HG02678 (cell line): ENCODE results near the gene ADAMTSL5.
"Not testable (repeated sequence)": the region's sequence is repeated elsewhere in the genome, so short reads cannot be mapped to it uniquely, and the experiment has no call there.

Experiments used
- ATAC-seq: cut with Tn5 transposase; IDR thresholded peaks from one replicate; pipeline ENCODE4 v1.9.1; 2021; ENCODE audit warnings: mild to moderate bottlenecking, moderate library complexity; ENCODE audit not compliant: unreplicated experiment

Gene ADAMTSL5

DNA sequence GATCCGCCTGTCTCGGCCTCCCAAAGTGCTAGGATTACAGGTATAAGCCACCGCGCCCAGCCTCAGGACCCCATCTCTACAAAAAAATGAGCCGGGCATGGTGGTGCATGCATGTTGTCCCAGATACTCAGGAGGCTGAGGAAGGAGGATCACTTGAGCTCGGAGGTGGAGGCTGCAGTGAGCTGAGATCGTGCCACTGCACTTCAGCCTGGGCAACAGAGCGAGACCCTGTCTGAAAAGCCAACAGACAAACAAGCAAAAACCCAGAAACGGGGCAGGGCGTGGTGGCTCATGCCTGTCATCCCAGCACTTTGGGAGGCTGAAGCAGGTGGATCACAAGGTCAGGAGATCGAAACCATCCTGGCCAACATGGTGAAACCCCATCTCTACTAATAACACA lies 18.0 kb upstream of the ADAMTSL5 start:
- ATAC-seq, result not testable (repeated sequence)

DNA sequence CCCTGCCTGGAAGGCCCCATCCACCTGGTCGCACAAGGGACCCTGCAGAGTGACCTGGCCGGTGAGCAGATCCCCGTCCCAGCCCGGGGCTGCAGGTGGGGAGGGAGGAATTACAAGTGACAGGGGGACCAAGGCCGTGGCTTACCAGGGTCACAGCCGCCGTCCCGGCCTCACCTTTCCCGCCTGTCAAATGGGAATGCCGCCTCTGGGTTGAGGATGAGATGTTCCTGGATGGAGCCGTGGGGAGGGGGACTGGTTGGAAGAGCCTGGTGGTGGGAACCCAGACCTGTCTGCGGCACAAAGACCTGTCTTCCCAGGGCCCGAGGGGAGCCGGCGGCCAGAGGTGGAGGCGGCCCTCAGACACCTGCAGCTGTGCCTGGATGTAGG lies 16.6 kb upstream of the ADAMTSL5 start:
- ATAC-seq, result no peak

DNA sequence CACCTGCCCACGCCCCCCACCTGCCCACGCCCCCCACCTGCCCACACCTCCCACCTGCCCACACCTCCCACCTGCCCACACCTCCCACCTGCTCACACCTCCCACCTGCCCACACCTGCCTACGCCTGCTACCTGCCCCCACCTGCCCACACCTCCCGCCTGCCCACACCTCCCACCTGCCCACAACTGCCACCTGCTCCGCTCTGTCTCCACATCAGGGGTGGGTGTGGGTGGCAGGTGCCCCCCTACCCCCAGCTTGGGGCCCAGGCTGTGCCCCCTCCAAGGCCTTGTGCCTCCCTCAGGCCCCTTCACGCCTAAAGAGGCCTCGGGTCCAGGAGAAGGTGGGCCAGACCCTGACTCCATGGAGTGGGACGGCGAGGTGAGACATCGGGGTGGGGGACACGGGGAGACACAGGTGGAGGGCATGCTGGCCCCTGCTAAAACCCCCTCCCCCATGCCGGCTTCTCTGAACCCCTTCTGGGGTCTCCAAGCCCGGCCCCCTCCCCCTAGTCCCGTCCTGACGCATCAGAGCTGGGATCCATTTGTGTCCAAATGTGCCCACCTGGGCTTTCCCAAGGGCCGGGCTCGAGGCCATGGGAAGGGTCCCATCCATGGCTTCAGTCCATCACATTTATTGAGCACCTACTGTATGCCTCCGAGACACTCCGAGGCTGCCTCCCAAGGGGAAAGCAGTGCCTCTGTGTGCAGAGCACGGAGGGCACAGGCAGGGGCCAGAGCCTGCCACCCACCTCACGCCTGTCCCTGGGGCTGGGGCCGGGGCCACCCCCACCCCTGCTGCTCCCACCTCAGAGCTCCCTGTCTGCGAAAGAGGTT lies 16.0 kb upstream of the ADAMTSL5 start:
- ATAC-seq, result no peak

DNA sequence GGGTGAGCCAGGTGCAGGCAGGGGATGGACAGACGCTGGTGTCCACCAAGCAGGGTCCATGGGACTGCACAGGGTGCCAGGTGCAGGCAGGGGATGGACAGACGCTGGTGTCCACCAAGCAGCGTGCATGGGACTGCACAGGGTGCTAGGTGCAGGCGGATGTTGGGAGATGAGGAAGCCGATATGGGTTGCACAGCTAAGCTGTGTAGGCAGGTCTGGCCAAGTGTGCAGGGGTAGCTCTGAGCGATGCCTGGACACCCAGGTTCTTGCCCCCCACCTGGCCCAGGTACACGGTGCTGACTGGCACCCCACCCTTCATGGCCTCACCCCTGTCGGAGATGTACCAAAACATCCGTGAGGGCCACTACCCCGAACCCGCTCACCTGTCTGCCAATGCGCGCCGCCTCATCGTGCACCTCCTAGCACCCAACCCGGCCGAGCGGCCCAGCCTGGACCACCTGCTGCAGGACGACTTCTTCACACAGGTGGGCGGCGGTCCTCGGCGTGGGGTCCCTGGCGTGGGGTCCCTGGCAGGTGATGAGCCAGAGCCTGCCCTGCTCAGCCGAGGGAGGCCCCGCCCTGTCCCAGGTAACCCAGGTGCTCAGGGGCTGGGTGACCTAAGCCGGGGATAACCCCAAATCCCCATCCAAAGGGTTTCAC lies 15.0 kb upstream of the ADAMTSL5 start:
- no peak for ATAC-seq

DNA sequence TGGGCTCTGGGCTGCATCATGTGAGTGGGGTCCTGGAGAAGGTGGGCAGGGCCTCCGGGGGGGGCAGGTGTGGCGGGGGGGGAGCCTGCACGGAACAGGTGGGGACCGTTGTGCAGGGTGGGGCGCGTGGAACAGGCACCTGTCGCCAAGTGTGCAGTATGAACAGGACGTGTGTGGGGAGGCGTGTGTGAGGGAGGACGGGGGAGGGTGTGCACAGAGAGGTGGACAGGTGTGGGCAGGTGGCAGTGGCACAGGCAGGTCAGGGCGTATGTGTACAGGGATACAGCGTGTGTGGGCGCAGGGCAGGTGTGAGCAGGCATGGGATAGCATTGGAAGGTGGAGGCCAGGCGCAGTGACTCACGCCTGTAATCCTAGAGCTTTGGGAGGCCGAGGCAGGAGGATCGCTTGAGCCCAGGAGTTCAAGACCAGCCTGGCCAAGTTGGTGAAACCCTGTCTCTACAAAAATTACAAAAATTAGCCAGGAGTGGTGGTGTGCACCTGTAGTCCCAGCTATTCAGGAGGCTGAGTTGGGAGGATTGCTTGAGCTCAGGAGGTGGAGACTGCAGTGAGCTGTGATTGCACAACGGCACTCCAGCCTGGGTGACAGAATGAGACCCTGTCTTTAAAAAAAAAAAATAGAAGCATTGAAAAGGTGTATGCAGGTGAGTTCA lies 14.3 kb upstream of the ADAMTSL5 start:
- no peak for ATAC-seq

DNA sequence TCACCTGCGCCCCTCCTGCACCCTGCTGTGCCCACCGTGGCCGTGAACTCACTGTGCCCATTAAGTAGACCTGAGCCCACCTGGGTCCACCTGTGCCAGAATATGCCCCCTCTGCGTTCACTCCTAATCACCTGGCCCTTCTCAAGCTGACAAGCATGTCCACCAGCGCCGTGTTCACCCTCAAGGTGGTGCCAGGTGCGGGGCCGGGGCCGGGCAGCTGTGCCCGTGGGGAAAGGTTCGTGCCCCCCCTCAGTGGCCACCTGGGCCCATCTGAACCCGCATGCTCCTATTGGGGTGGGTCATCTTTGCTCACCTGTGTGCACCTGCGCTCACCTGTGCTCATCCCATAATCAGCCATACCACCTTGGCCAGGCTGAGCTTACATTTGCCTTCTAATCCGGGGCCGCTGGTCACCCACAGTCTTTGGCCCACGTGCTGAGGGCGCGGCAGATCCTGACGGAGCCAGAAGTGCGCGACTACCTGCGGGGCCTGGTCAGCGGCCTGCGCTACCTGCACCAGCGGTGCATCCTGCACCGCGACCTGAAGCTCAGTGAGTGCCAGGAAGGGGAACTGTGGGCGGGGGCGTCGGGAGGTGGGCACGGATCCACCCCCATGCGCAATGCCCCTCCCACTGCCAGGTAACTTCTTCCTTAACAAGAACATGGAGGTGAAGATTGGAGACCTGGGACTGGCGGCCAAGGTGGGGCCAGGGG lies 13.4 kb upstream of the ADAMTSL5 start:
- no peak for ATAC-seq

DNA sequence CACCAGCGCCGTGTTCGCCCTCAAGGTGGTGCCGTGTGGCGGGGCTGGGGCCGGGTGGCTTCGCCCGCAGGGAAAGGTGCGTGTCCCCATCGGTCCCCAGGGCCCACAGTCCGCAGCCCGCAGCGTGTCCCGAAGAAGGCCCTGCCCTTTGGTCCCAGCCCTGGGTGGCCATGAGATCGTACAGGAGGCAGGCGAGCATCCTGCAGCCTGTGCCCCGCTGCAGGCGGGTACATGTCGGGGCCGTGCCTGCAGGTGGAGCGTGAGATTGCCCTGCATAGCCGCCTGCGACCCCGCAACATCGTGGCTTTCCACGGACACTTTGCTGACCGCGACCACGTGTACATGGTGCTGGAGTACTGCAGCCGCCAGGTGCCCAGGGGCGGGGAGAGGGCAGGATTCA lies 12.5 kb upstream of the ADAMTSL5 start:
- ATAC-seq, result no peak

DNA sequence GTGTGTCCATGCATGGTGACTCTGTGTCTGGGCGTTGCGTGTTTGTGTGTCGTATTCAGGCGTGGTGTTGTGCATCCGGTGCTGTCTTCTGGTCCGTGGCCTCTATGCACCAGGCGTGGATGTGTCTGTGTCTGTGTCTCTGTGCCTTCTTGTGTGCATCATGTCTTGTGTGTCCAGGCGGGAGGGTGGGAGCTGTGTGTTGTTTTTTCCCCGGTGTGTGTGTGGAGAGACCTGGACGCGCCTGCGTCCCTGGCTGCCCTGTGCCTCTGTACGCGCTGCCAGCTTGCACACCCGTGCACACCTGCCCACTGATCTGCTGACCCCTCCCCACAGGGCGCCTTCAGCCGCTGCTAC lies 12.1 kb upstream of the ADAMTSL5 start:
- no peak for ATAC-seq

DNA sequence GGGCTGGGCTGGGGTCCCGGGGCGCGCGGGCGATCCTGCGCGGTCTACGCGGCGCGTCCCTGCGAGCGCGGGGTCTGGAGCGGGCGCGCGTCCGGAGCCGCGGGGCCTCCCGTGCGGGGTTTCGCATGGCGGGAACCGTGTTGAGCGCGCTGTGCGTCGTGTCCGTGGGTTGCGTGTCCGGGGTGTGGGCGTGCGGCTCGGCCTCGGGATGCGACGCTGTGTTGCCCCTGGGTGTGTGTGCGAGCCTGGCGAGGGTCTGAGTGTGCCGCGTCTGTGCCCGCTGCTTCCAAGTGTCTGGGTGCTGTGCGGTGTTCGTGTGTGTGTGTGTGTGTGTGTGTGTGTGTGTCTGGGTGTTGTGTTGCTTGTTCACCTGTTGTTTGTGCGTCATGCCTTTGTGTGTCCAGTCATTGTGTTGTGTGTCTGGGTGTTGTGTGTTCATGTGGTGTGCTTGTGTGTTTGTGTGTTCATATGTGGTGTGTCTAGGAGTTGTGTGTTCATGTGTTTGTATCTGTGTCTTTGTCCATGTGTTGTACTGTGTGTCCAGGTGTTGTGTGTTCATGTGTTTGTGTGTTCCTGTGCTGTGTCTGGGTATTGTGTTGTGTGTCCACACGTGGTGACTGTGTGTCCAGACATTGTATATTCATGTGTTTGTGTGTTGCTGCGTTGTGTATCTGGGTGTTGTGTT lies 11.6 kb upstream of the ADAMTSL5 start:
- ATAC-seq, result no peak

DNA sequence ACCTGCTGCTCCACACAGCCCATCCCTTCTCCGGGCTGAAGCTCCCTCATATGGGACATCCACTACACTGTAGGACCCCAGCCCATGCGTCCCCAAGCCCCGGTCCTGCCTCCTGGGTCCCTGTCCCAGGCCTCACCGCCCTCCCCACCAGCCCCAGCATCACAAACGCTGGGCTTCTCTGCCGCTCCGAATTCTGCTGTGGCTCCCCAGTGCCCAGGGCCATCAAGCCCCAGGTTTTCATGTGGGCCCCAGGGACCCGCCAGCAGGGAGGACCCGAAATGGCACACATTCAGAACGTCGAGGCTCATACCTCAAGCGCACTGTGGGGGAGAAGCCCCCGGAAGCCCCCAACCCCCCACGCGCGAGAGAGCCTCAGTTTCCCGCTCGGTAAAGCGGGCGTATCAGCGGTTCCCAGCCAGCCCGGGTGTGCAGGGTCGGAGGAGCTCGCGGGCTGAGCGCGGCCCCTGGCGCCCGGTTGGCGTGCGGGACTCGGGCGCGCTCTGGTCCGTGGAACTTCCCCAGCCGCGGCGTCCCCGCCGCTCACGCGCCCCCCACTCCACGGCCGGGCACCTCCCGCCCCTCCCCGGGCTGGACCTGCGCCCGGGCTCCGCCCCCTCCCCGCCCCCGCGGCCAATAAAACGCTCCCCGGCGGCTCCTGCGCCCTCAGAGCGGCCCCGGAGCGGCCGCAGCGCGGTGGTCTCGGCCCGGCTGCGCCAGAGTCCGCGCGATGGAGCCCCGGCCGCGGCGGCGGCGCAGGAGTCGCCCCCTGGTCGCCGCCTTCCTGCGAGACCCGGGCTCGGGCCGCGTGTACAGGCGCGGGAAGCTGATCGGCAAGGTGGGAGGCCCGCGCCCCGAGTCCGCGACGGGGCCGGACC lies 10.8 kb upstream of the ADAMTSL5 start, which contains the start of gene PLK5:
Gene PLK5, plus strand, starts transcription at position 666 of the 875 bp plus-strand sequence. CDS start 2,920 bp downstream, outside the sequence.
- ATAC-seq, result no peak

DNA sequence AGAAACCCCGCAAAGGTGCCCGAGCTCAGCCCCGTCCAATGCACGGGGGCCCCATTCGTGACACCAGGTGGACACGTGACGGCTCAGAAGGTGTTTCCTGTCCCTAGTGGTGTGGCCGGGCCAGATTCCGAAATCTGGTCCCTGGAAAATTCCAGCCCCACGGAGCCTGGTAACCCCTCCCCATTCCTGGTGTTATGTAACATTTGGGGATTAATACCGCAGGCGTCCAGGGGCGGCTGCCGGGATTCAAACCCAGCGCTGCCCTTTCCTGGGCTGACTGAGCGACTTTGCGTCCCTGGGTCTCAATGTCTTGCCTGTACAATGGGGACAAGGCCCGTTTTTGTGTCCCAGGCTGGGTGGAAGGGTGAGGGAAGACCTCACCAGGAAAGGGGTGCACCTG lies 10.0 kb upstream of the ADAMTSL5 start:
- ATAC-seq, result no peak

DNA sequence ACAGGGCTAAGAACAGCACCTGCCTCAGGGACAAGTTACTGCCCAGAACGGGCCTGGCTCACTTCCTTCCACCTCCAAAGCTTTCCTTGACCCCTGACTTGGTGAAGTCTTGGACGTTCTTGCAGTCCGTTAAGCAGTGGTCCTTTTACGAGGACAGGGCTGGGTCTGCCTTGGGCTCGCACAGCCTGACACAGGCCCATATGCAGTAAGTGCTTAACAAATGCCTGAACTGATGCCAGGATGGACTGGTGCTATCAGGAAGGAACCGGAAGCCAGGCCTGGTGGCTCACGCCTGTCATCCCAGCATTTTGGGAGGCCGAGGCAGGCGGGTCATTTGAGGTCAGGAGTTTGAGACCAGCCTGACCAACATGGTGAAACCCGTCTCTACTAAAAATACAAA lies 9.2 kb upstream of the ADAMTSL5 start:
- no peak for ATAC-seq

DNA sequence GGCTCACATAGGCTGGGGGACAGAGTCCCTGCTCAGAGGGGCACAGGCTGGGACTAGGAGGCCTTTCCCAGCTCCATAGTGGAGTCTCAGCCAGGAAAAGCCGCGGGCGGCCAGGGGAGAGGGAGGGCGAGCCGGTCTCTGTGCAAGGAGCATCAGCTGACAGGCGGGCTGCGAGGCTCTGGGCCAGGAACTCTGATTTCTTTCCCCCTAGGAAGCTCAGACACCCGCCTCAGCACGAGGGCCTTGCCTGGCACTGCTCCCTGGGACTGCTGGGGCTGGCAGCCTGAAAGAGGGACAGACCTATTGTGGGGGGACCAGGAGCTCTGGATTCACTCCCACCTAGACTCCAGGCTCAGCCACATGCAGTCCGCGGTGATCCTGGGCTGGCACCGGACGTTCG lies 8.8 kb upstream of the ADAMTSL5 start:
- no peak for ATAC-seq

DNA sequence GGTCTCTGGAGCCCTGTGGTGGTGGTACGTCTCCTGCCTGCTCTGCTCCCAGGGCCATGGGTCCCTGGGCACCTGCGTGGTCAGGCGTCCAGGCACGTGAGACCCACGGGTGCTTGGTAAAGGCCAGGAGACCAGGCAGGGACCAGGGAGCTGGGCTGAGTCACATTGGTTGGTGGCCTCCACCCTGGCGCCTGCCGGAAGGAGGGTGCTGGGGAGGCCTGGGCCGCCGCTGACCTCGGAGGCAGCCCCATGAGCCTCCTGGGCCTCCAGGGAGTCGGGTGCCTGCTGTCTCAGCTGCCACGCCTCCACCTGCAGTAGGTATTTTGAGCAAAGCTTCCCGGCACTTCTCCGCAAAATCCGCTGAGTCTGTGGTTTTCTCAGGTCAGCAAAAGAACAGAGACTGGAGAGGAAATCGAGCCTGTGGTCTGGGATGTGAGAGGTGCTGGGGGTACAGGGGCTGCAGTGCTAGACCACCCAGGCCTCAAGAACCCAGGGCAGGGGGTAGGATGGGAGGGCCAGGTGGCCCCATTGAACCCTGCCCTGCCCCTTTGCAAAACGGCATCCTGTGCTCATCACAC lies 7.5 kb upstream of the ADAMTSL5 start:
- no peak for ATAC-seq

DNA sequence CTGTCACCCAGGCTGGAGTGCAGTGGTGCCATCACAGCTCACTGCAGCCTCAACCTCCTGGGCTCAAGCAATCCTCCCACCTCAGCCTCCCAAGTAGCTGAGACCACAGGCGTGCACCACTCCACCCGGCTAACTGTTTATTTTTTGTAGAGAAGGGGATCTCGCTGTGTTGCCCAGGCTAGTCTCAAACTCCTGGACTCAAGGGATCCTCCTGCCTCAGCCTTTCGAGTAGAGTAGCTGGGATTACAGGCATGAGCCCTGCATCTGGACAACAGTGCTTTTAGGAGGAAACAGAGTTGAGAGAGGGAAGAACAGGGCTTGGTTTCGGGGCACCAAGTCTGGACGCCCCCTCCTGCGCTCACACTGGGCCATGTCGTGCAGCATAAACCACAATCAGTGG lies 7.0 kb upstream of the ADAMTSL5 start:
- not testable (repeated sequence) for ATAC-seq

DNA sequence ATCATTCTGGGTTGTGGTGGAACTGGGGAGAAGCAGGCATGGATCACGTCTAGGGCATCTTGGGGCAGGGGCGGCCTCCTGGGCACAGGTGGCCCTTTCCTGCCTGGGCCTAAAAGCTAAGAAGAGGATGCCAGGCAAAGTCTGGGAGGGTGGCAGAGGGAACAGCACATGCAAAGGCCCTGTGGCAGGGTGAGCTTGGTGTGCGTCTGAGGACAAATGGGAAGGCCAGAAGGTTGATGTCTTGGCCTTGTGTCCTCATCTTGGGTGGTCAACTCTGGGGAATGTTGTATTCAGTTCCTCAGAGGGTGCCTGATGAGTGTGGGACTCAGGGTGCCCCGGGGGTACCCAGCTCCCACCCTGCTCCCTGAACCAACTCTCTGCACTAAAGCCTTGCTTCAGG lies 5.7 kb upstream of the ADAMTSL5 start:
- no peak for ATAC-seq

DNA sequence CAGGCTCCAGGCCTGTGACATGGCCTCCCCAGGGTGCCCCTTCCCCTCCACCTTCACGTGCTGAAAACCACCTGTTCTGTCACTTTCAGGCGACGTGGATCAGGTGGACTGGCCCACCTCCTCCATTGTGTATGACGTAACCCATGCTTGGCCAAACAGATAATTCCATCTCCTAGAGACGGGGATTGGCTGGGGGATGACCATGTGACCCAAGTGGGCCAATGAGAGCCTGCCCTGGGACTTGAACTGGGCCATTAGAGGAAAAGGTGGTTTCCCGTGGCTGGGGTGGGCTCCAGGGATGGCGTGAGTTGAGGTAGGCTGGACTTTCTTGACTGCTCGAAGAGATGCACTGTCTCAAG lies 3.6 kb upstream of the ADAMTSL5 start:
- no peak for ATAC-seq

DNA sequence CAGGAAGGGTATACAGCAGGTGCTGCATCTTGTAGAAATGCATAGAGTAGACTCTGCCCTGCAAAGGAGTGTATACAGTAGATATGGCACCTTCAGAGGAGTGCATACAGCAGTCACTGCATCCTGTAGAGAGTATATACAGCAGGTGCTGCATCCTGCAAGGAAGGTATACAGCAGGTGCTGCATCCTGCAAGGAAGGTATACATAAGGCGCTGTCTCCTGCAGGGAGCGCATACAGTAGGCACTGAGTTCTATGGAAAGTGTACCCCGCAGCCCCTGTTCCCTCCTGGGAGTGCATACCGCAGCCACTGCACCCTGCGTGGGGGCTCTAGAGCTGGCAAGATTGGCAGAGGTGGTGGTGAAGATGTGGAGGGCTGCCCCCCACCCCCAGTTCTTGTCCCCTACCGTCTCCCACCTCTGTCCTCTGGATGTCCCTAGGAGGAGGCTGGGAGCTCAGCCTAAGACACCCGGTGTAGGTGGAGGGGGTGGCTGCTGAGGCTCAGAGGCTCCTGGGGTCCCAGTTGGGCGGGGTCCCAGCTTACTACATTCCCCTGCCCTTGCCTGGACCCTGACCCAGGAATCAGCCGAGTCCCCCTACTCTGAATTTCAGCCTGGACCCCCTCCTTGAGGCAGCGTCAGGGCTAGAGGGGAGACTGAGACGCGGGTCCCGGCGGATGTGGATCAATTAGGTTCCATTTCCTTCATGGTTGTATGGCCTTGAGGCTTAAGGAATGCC lies 2.3 kb upstream of the ADAMTSL5 start:
- no peak for ATAC-seq

DNA sequence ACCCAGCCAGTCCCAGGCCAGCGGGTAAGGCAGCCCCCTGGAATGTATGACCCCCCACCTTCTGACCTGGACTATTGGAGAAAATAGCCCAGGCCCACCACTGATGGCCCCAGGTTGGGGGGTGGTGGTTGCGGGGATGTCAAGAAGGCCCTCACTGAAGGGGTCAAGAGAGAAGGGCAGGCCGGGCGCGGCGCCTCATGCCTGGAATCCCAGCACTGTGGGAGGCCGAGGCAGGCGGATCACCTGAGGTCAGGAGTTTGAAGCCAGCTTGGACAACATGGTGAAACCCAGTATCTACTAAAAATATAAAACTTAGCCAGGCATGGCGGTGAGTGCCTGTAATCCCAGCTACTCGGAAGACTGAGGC lies 1.5 kb upstream of the ADAMTSL5 start:
- ATAC-seq, result no peak
